Caco-2 (cell line): Measurements from ENCODE around the gene LEMD3. TPM values are rescaled to one million over a fixed set of nuclear protein-coding genes. Genes with fewer than 3 reads are reported as not detected.

Source experiments
- BruUV-seq: library from RNA; stranded (reverse); fragments of 400-500 nt; replicated peaks from 2 replicates; lab custom pipeline; 2021; lab: Mats Ljungman, UMichigan
- CTCF ChIA-PET: fragments of 300-600 bp; sonication (Branson Sonifier 250); formaldehyde crosslinking; loops from one replicate; lab custom pipeline; 2022; ENCODE audit warnings: antibody characterized with exemption; lab: Charles Lee
- POLR2A ChIA-PET: fragments of 300-600 bp; sonication (Branson Sonifier 250); formaldehyde crosslinking; loops from one replicate; lab custom pipeline; 2022; ENCODE audit warnings: antibody characterized with exemption; lab: Charles Lee
- DNase-seq, 2 experiments: peaks; one replicate each; pipeline versions ENCODE4 v3.0.0 to v3.0.0-alpha.2; 2020 to 2022
- H3K27me3 ChIP-seq: replicated peaks from 2 replicates; pipeline ENCODE4 v1.6.0; 2011; ENCODE audit warnings: low read length; ENCODE audit not compliant: control insufficient read depth, insufficient read depth
- H3K36me3 ChIP-seq: 2 replicates; pipeline ENCODE4 v1.5.1; 2011; ENCODE audit warnings: low read length; ENCODE audit not compliant: control insufficient read depth, insufficient read depth
- H3K4me1 ChIP-seq: fragments of 250-450 bp; sonication (Bioruptor Pico); 2 replicates; pipeline ENCODE4 v1.5.1; 2020; ENCODE audit warnings: mild to moderate bottlenecking
- H3K4me3 ChIP-seq: 2 replicates; pipeline ENCODE4 v1.5.1; 2011; ENCODE audit warnings: low read depth, mild to moderate bottlenecking, control low read depth, low read length
- H3K9me3 ChIP-seq: fragments of 250-450 bp; sonication (Bioruptor Pico); 2 replicates; pipeline ENCODE4 v1.5.1; 2020; ENCODE audit warnings: mild to moderate bottlenecking, moderate library complexity
- H3K27ac Mint-ChIP-seq: one replicate; pipeline ENCODE4 v1.8.0; 2022; ENCODE audit warnings: mixed read lengths; ENCODE audit not compliant: unreplicated experiment
- H3K27me3 Mint-ChIP-seq: one replicate; pipeline ENCODE4 v1.8.0; 2022; ENCODE audit warnings: mixed read lengths; ENCODE audit not compliant: insufficient read depth, unreplicated experiment
- H3K36me3 Mint-ChIP-seq: one replicate; pipeline ENCODE4 v1.8.0; 2022; ENCODE audit warnings: mild to moderate bottlenecking, mixed read lengths; ENCODE audit not compliant: insufficient read depth, unreplicated experiment
- H3K4me1 Mint-ChIP-seq: one replicate; pipeline ENCODE4 v1.8.0; 2022; ENCODE audit warnings: low read depth, mixed read lengths; ENCODE audit not compliant: unreplicated experiment
- H3K4me3 Mint-ChIP-seq: one replicate; pipeline ENCODE4 v1.8.0; 2022; ENCODE audit warnings: mild to moderate bottlenecking, moderate library complexity, mixed read lengths; ENCODE audit not compliant: unreplicated experiment
- H3K9me3 Mint-ChIP-seq: one replicate; pipeline ENCODE4 v1.8.0; 2022; ENCODE audit warnings: mixed read lengths; ENCODE audit not compliant: unreplicated experiment
- intact Hi-C: fragments of 100-400 bp; cut with micrococcal nuclease; formaldehyde crosslinking; loops from one replicate; pipeline ENCODE4 v1.10.0; 2022; ENCODE audit not compliant: unreplicated experiment
- total RNA-seq: library from RNA; stranded (reverse); gene quantifications from 2 replicates; pipeline ENCODE4 v1.2.3, GENCODE V29; 2022
- TF ChIP-seq, protein P1 (sequence below), 2 experiments: fragments of 200-600 bp in 1 of 2; IDR thresholded peaks; 1 replicate in 1 of 2; 2 replicates in 1 of 2; pipeline versions ENCODE4 v1.5.1 to v1.8.0; 2011 to 2022; ENCODE audit warnings: antibody characterized with exemption in 1 of 2, control low read depth in 1 of 2, inconsistent platforms in 1 of 2, low read depth in 1 of 2, low read length in 1 of 2, mild to moderate bottlenecking in 1 of 2, moderate library complexity in 1 of 2; ENCODE audit not compliant: insufficient read depth in 1 of 2, severe bottlenecking in 1 of 2, unreplicated experiment in 1 of 2

Gene LEMD3
- total RNA-seq, 1 experiment from 2014 or later: 35.8 TPM

DNA sequence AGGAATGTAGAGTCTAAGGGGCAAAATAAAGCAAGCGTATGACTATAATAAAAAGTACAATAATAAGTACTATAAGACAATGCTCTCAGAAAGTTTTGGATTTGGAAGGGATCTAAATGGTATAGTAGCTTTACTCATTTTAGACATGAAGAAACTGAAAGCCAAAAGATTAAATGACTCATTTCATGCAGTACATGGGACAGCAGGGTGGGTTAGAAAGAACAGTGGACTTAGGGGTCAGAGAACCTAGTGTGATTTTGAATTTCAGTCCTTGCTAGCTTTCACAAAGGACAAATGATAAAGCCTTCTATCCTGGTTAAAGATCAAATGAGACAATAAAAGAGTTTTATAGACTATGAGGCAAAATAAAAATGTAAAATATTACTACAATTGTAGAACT, 6.8 kb upstream of the LEMD3 start:
- BruUV-seq: no TSS peak
- DNase-seq: no peak
- Mint-ChIP-seq H3K4me1 (no peaks in the 10 kb centered on the region), H3K27ac (no peak overlapping the region), H3K27me3 (peaks cover 10% of the 10 kb centered on the region), H3K36me3 (no peaks in the 10 kb centered on the region), H3K9me3 (no peaks in the 10 kb centered on the region), H3K4me3 (no peak overlapping the region)
- H3K36me3 ChIP-seq: no peaks in the 10 kb centered on the region
- CTCF ChIA-PET: no interaction called here
- POLR2A ChIA-PET: no interaction called here
- H3K27me3 ChIP-seq: no peaks in the 10 kb centered on the region
- intact Hi-C loops: no loop called here
- TF ChIP-seq, protein P1, sequence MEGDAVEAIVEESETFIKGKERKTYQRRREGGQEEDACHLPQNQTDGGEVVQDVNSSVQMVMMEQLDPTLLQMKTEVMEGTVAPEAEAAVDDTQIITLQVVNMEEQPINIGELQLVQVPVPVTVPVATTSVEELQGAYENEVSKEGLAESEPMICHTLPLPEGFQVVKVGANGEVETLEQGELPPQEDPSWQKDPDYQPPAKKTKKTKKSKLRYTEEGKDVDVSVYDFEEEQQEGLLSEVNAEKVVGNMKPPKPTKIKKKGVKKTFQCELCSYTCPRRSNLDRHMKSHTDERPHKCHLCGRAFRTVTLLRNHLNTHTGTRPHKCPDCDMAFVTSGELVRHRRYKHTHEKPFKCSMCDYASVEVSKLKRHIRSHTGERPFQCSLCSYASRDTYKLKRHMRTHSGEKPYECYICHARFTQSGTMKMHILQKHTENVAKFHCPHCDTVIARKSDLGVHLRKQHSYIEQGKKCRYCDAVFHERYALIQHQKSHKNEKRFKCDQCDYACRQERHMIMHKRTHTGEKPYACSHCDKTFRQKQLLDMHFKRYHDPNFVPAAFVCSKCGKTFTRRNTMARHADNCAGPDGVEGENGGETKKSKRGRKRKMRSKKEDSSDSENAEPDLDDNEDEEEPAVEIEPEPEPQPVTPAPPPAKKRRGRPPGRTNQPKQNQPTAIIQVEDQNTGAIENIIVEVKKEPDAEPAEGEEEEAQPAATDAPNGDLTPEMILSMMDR (IDR thresholded peaks at IDR 0.05; ENCODE audit: insufficient read depth in 1 of 2, low read depth in 1 of 2, low read length in 1 of 2, severe bottlenecking in 1 of 2, unreplicated experiment in 1 of 2): no peak
- no peaks in the 10 kb centered on the region for H3K9me3 ChIP-seq
- no peak overlapping the region for H3K4me3 ChIP-seq
- H3K4me1 ChIP-seq: no peaks in the 10 kb centered on the region

DNA sequence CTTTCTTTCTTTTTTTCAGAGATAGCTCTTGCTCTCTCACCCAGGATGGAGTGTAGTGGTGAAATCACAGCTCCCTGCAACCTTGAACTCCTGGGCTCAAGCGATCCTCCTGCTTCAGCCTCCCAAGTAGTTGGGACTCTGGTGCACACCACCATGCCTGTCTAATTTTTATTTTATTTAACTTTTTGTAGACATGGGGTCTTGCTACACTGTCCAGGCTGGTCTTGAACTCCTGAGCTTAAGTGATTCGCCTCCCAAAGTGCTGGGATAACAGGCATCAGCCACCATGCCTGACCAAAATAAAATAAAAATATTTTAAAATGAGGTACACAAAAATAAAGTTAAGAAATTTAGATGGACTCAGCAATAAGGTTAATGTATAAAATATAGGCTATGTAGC, 5.1 kb upstream of the LEMD3 start:
- no TSS peak for BruUV-seq
- ChIA-PET POLR2A (no interaction called here), CTCF (no interaction called here)
- no peak overlapping the region for H3K4me3 ChIP-seq
- no peak for DNase-seq
- no peaks in the 10 kb centered on the region for H3K36me3 ChIP-seq
- no peaks in the 10 kb centered on the region for H3K27me3 ChIP-seq
- peaks cover 10% of the 10 kb centered on the region for H3K27me3 Mint-ChIP-seq
- H3K36me3 Mint-ChIP-seq: peaks cover 4% of the 10 kb centered on the region
- intact Hi-C loops: no loop called here
- H3K4me1 Mint-ChIP-seq: no peaks in the 10 kb centered on the region
- H3K9me3 ChIP-seq: no peaks in the 10 kb centered on the region
- no peak overlapping the region for H3K4me3 Mint-ChIP-seq
- no peaks in the 10 kb centered on the region for H3K4me1 ChIP-seq
- no peak overlapping the region for H3K27ac Mint-ChIP-seq
- TF ChIP-seq, protein P1 (IDR thresholded peaks at IDR 0.05; ENCODE audit: insufficient read depth in 1 of 2, low read depth in 1 of 2, low read length in 1 of 2, severe bottlenecking in 1 of 2, unreplicated experiment in 1 of 2): no peak
- H3K9me3 Mint-ChIP-seq: no peaks in the 10 kb centered on the region

DNA sequence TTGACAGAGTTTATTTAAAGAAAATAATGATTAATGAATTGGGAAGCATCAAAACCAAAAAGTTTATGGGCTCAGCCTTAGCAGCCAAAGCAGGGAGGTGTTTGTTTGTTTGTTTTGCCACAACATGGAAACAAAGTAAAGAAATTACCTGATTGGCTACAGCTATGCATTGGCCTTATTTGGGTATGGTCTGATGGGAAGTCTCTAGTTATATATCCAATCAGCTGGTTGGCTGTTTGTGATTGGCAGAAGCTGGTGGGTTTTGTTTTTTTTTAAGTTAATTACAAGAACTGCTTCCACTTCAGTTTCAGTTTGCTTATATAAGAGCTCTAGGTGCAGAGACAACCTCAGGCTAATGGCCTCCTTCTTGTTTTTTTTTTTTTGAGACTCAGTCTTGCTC, 4.6 kb upstream of the LEMD3 start:
- TF ChIP-seq, protein P1 (IDR thresholded peaks at IDR 0.05; ENCODE audit: insufficient read depth in 1 of 2, low read depth in 1 of 2, low read length in 1 of 2, severe bottlenecking in 1 of 2, unreplicated experiment in 1 of 2): no peak
- Histone ChIP-seq H3K4me1 (no peaks in the 10 kb centered on the region), H3K4me3 (no peak overlapping the region), H3K9me3 (no peaks in the 10 kb centered on the region), H3K27me3 (no peaks in the 10 kb centered on the region), H3K36me3 (no peaks in the 10 kb centered on the region)
- Mint-ChIP-seq H3K4me1 (no peaks in the 10 kb centered on the region), H3K9me3 (no peaks in the 10 kb centered on the region), H3K27ac (no peak overlapping the region), H3K27me3 (peaks cover 8% of the 10 kb centered on the region), H3K36me3 (peaks cover 9% of the 10 kb centered on the region), H3K4me3 (no peak overlapping the region)
- BruUV-seq: no TSS peak
- intact Hi-C loops: no loop called here
- DNase-seq: no peak
- ChIA-PET POLR2A (no interaction called here), CTCF (no interaction called here)
